ENCODE measurements around the gene MRO.

MRO gene

GRCh38 chr18:50776383-50776782 lies 43.4 kb downstream of the MRO start:
- Histone ChIP-seq H3K4me3 (ENCODE audit: low read depth in 1 of 2, low read length in 1 of 2) (no peak overlapping the region), H3K36me3 (no peaks in the 10 kb centered on the region), H3K4me1 (ENCODE audit: control insufficient read depth in 1 of 2, insufficient read depth in 1 of 2, low read depth in 1 of 2, low read length in 1 of 2) (no peaks in the 10 kb centered on the region), H3K27ac (no peak overlapping the region), H3K9me3 (no peaks in the 10 kb centered on the region), H3K27me3 (peaks cover 28% of the 10 kb centered on the region)
- TF ChIP-seq, protein P1, sequence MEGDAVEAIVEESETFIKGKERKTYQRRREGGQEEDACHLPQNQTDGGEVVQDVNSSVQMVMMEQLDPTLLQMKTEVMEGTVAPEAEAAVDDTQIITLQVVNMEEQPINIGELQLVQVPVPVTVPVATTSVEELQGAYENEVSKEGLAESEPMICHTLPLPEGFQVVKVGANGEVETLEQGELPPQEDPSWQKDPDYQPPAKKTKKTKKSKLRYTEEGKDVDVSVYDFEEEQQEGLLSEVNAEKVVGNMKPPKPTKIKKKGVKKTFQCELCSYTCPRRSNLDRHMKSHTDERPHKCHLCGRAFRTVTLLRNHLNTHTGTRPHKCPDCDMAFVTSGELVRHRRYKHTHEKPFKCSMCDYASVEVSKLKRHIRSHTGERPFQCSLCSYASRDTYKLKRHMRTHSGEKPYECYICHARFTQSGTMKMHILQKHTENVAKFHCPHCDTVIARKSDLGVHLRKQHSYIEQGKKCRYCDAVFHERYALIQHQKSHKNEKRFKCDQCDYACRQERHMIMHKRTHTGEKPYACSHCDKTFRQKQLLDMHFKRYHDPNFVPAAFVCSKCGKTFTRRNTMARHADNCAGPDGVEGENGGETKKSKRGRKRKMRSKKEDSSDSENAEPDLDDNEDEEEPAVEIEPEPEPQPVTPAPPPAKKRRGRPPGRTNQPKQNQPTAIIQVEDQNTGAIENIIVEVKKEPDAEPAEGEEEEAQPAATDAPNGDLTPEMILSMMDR (IDR thresholded peaks at IDR 0.05), result no peak

- no peaks in the 10 kb centered on the region for H3K4me1 ChIP-seq (ENCODE audit: control insufficient read depth in 1 of 2, insufficient read depth in 1 of 2, low read depth in 1 of 2, low read length in 1 of 2)
- H3K27me3 ChIP-seq, result peaks cover 28% of the 10 kb centered on the region
- TF ChIP-seq, protein P1 (IDR thresholded peaks at IDR 0.05), result no peak
- no peak overlapping the region for H3K4me3 ChIP-seq (ENCODE audit: low read depth in 1 of 2, low read length in 1 of 2)
- H3K36me3 ChIP-seq, result no peaks in the 10 kb centered on the region
- no peak overlapping the region for H3K27ac ChIP-seq
- no peaks in the 10 kb centered on the region for H3K9me3 ChIP-seq
Observed at GRCh38 chr18:50775726-50776125, 44.1 kb downstream of the MRO start.

DNA sequence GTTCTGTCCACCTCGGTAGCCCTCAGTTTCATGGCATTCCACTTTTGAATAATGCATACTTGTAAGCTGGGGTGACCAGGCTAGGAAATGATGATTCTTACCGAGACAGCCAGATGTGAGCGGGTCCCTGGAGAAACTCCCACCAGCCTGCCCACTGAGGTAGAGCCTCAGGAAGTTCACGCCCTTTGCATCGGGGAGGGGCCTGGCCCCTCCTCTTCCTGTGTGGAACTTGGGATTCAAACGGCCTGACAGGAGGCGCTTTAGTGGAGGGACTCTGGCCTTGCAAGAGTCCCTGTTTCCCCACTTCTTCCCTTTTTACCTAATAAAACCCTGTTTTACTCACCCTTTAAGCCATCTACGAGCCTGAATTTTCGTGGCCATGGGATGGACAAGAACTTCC lies 44.6 kb downstream of the MRO start:
- TF ChIP-seq, protein P1 (IDR thresholded peaks at IDR 0.05), result no peak
- Histone ChIP-seq H3K36me3 (no peaks in the 10 kb centered on the region), H3K9me3 (no peaks in the 10 kb centered on the region)

DNA sequence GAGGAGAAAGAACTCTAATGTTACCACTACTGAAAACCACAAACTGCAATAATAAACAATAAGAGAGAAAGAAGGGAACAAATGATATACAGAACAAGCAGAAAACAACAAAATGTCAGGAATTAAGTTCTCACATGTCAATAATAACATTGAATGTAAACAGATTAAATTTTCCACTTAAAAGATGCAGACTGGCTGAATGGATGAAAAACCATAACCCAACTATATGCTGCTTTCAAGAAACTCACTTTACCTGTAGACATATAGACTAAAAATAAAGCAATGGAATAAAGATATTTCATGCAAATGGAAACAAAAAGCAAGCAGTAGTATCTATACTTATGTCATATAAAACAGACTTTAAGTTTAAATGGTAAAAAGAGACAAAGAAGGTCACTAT lies 50.4 kb downstream of the MRO start:
- H3K4me3 ChIP-seq (ENCODE audit: low read depth in 1 of 2, low read length in 1 of 2), result no peak overlapping the region
- no peak overlapping the region for H3K27ac ChIP-seq
- H3K4me1 ChIP-seq (ENCODE audit: control insufficient read depth in 1 of 2, insufficient read depth in 1 of 2, low read depth in 1 of 2, low read length in 1 of 2), result no peaks in the 10 kb centered on the region
- no peaks in the 10 kb centered on the region for H3K27me3 ChIP-seq
- H3K36me3 ChIP-seq, result no peaks in the 10 kb centered on the region
- H3K9me3 ChIP-seq, result no peaks in the 10 kb centered on the region
- TF ChIP-seq, protein P1 (IDR thresholded peaks at IDR 0.05), result no peak

More for the DNA sequence above, 44.6 kb downstream of the MRO start:
- peaks cover 25% of the 10 kb centered on the region for H3K27me3 ChIP-seq
- no peak overlapping the region for H3K27ac ChIP-seq
- no peaks in the 10 kb centered on the region for H3K4me1 ChIP-seq (ENCODE audit: control insufficient read depth in 1 of 2, insufficient read depth in 1 of 2, low read depth in 1 of 2, low read length in 1 of 2)
- no peak overlapping the region for H3K4me3 ChIP-seq (ENCODE audit: low read depth in 1 of 2, low read length in 1 of 2)

DNA sequence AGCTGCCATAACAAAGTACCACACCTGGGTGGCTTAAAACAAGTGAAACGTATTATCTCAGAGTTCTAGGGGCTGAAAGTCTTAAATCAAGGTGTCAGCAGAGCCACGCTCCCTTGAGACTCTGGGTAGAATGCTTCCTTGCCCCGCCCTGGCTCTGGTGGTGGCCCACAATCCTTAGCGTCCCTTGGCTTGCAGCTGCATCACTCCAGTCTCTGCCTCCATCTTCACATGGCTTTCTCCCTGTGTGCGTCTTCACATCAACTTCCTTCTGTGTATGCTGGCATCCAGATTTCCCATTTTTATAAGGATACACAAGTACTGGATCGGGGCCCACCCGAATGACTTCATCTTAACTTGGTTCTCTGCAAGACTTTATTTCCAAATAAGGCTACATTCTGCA lies 62.5 kb downstream of the MRO start:
- H3K27ac ChIP-seq, result no peak overlapping the region
- H3K36me3 ChIP-seq, result no peaks in the 10 kb centered on the region
- no peaks in the 10 kb centered on the region for H3K9me3 ChIP-seq
- H3K4me3 ChIP-seq (ENCODE audit: low read depth in 1 of 2, low read length in 1 of 2), result no peak overlapping the region
- peaks cover 5% of the 10 kb centered on the region for H3K27me3 ChIP-seq
- TF ChIP-seq, protein P1 (IDR thresholded peaks at IDR 0.05), result no peak
- H3K4me1 ChIP-seq (ENCODE audit: control insufficient read depth in 1 of 2, insufficient read depth in 1 of 2, low read depth in 1 of 2, low read length in 1 of 2), result no peaks in the 10 kb centered on the region

DNA sequence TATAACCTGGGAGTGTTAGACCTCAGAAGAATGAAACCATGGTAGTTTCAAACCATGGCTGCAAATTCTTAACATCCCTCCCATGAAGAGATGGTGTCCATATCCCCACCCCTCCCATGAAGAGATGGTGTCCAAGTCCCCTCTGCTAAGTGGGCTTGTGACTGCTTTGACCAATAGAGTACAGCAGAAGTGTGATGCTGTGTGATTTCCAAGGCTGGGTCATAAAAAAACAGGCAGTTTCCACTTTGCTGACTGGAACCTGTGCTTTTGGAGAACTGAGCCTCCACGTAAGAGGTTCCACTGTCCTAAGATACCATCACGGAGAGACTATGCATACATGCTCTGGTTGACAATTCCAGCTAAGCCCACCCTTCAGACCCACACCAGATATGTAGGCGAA lies 65.5 kb downstream of the MRO start:
- Histone ChIP-seq H3K27ac (no peak overlapping the region), H3K4me3 (ENCODE audit: low read depth in 1 of 2, low read length in 1 of 2) (no peak overlapping the region), H3K36me3 (no peaks in the 10 kb centered on the region), H3K27me3 (peaks cover 6% of the 10 kb centered on the region), H3K4me1 (ENCODE audit: control insufficient read depth in 1 of 2, insufficient read depth in 1 of 2, low read depth in 1 of 2, low read length in 1 of 2) (no peaks in the 10 kb centered on the region), H3K9me3 (no peaks in the 10 kb centered on the region)
- TF ChIP-seq, protein P1 (IDR thresholded peaks at IDR 0.05), result no peak
